Activated B cell treated with CpG ODN at 0.5 μM for 24 hours (primary cell): Measurements from ENCODE around the gene CD226. TPM values are rescaled to one million over a fixed set of nuclear protein-coding genes. Genes with fewer than 3 reads are reported as not detected.
A peak's percentile ranks its signal among the peaks of the same experiment; 100 is the strongest.

Experiments used
- ATAC-seq: fragments of 200-7000 bp; cut with Tn5 transposase; one replicate; pipeline ENCODE4 v1.10.0; 2021; ENCODE audit warnings: low read depth, mild to moderate bottlenecking, moderate library complexity
- CTCF ChIA-PET: fragments of 350-600 bp; sonication (Branson Sonifier 250); formaldehyde crosslinking; loops from one replicate; lab custom pipeline; 2021; ENCODE audit warnings: antibody characterized with exemption; lab: Charles Lee
- POLR2A ChIA-PET: fragments of 350-600 bp; sonication (Branson Sonifier 250); formaldehyde crosslinking; loops from one replicate; lab custom pipeline; 2021; ENCODE audit warnings: antibody characterized with exemption; lab: Charles Lee
- DNase-seq: peaks from one replicate; pipeline ENCODE4 v3.0.0; 2022
- H3K27ac Mint-ChIP-seq: one replicate; pipeline ENCODE4 v1.8.0; 2020; ENCODE audit warnings: mixed read lengths
- H3K27me3 Mint-ChIP-seq: one replicate; pipeline ENCODE4 v1.8.0; 2021; ENCODE audit warnings: mixed read lengths
- H3K36me3 Mint-ChIP-seq: one replicate; pipeline ENCODE4 v1.8.0; 2021; ENCODE audit warnings: low read depth, mixed read lengths
- H3K4me1 Mint-ChIP-seq: one replicate; pipeline ENCODE4 v1.8.0; 2021; ENCODE audit warnings: mixed read lengths
- H3K4me3 Mint-ChIP-seq: one replicate; pipeline ENCODE4 v1.8.0; 2020; ENCODE audit warnings: mild to moderate bottlenecking, mixed read lengths
- H3K9me3 Mint-ChIP-seq: one replicate; pipeline ENCODE4 v1.8.0; 2020; ENCODE audit warnings: mixed read lengths
- CTCF ChIP-seq: fragments of 200-600 bp; IDR thresholded peaks from one replicate; pipeline ENCODE4 v1.8.0; 2022; ENCODE audit warnings: antibody characterized with exemption, mild to moderate bottlenecking
- intact Hi-C: fragments of 100-400 bp; cut with micrococcal nuclease; formaldehyde crosslinking; loops from one replicate; pipeline ENCODE4 v1.15.1; 2024
- total RNA-seq: library from RNA; stranded (reverse); gene quantifications from 2 replicates; pipeline ENCODE4 v1.2.3, GENCODE V29; 2022

Gene CD226
- total RNA-seq, 1 donor from 2014 or later: 8.3 TPM

GRCh38 chr18:69949538-69949936 is 1.9 kb upstream of the CD226 start:
- no peaks in the 10 kb centered on the region for H3K27me3 Mint-ChIP-seq
- no peak overlapping the region for H3K27ac Mint-ChIP-seq
- intact Hi-C loops: loop anchor here (1.0 to 2.0 kb wide), 2 partner anchors 10 to 67 kb away; no protein-coding TSS in a partner anchor
- DNase-seq (no peak), ATAC-seq (no peak)
- ChIA-PET CTCF (no interaction called here), POLR2A (no interaction called here)
- H3K9me3 Mint-ChIP-seq: peaks cover 2% of the 10 kb centered on the region
- no peak overlapping the region for H3K4me3 Mint-ChIP-seq
- H3K4me1 Mint-ChIP-seq: peaks cover 2% of the 10 kb centered on the region
- H3K36me3 Mint-ChIP-seq: no peaks in the 10 kb centered on the region
- TF ChIP-seq CTCF: no peak

GRCh38 chr18:69948919-69949537 is 1.4 kb upstream of the CD226 start:
- ATAC-seq: peak; percentile 90
- POLR2A ChIA-PET: no interaction called here
- no peak for TF ChIP-seq CTCF
- Mint-ChIP-seq H3K27me3 (no peaks in the 10 kb centered on the region), H3K4me1 (peaks cover 2% of the 10 kb centered on the region), H3K4me3 (no peak overlapping the region), H3K27ac (no peak overlapping the region), H3K9me3 (peaks cover 2% of the 10 kb centered on the region), H3K36me3 (no peaks in the 10 kb centered on the region)
- intact Hi-C loops: loop anchor here (1.0 to 2.0 kb wide), 3 partner anchors 10 to 66 kb away; no protein-coding TSS in a partner anchor
- CTCF ChIA-PET: no interaction called here
- DNase-seq: no peak

GRCh38 chr18:69948256-69948655 is 583 bp upstream of the CD226 start:
- intact Hi-C loops: loop anchor here (1.0 to 2.0 kb wide), 2 partner anchors 12 to 65 kb away; no protein-coding TSS in a partner anchor
- Mint-ChIP-seq H3K4me3 (no peak overlapping the region), H3K27ac (no peak overlapping the region), H3K27me3 (no peaks in the 10 kb centered on the region), H3K9me3 (peaks cover under 1% of the 10 kb centered on the region), H3K4me1 (peaks cover 2% of the 10 kb centered on the region), H3K36me3 (no peaks in the 10 kb centered on the region)
- DNase-seq (no peak), ATAC-seq (no peak)
- TF ChIP-seq CTCF: no peak
- ChIA-PET CTCF (no interaction called here), POLR2A (no interaction called here)

GRCh38 chr18:69946608-69947155 is 991 bp downstream of the CD226 start:
- H3K36me3 Mint-ChIP-seq: peaks cover 3% of the 10 kb centered on the region
- CTCF ChIA-PET: no interaction called here
- no peak for DNase-seq
- H3K4me1 Mint-ChIP-seq: peaks cover 2% of the 10 kb centered on the region
- H3K9me3 Mint-ChIP-seq: peaks cover 6% of the 10 kb centered on the region
- no peak overlapping the region for H3K4me3 Mint-ChIP-seq
- H3K27ac Mint-ChIP-seq: no peak overlapping the region
- H3K27me3 Mint-ChIP-seq: no peaks in the 10 kb centered on the region
- POLR2A ChIA-PET: no interaction called here
- intact Hi-C loops: no loop called here
- ATAC-seq: no peak
- TF ChIP-seq CTCF: no peak

GRCh38 chr18:69945220-69946114 is 2.2 kb downstream of the CD226 start:
- Mint-ChIP-seq H3K27ac (no peak overlapping the region), H3K9me3 (peaks cover 6% of the 10 kb centered on the region), H3K4me3 (peak overlapping the region; percentile 21), H3K4me1 (peaks cover 2% of the 10 kb centered on the region), H3K27me3 (no peaks in the 10 kb centered on the region), H3K36me3 (peaks cover 3% of the 10 kb centered on the region)
- ATAC-seq (no peak), DNase-seq (no peak)
- intact Hi-C loops: no loop called here
- ChIA-PET CTCF (no interaction called here), POLR2A (no interaction called here)
- TF ChIP-seq CTCF: no peak
